HEK293 (cell line): Measurements from ENCODE around the gene DST.

Source experiments
- CTCF ChIA-PET: fragments of 350-600 bp; formaldehyde crosslinking; extraction: SDS; loops from one replicate; lab custom pipeline; 2021; ENCODE audit warnings: antibody characterized with exemption; lab: Yijun Ruan, JAX
- POLR2A ChIA-PET: fragments of 300-600 bp; formaldehyde crosslinking; extraction: SDS; loops from one replicate; lab custom pipeline; 2020; ENCODE audit warnings: antibody characterized with exemption, inconsistent platforms; lab: Yijun Ruan, JAX
- H3K27ac ChIP-seq: fragments of 200-500 bp; sonication (Bioruptor generic); 2 replicates; pipeline ENCODE4 v1.5.1; 2014; ENCODE audit warnings: low read depth, low read length, control low read depth, inconsistent platforms; ENCODE audit errors: extremely low read depth
- H3K36me3 ChIP-seq, 2 experiments: fragments of 200-500 bp in 1 of 2; sonication (Bioruptor generic) in 1 of 2; 1 replicate in 1 of 2; 2 replicates in 1 of 2; pipeline ENCODE4 v1.5.1; 2014 to 2017; ENCODE audit warnings: inconsistent platforms in 2 of 2, low read length in 2 of 2; ENCODE audit not compliant: control insufficient read depth in 2 of 2, insufficient read depth in 1 of 2
- H3K4me1 ChIP-seq: fragments of 200-500 bp; sonication (Bioruptor generic); 2 replicates; pipeline ENCODE4 v1.5.1; 2014; ENCODE audit warnings: mild to moderate bottlenecking, low read length, inconsistent platforms; ENCODE audit not compliant: control insufficient read depth, insufficient read depth
- H3K4me3 ChIP-seq: 2 replicates; pipeline ENCODE4 v1.5.1; 2011; ENCODE audit warnings: low read depth, mild to moderate bottlenecking, control low read depth, low read length, moderate library complexity
- H3K9me3 ChIP-seq: fragments of 200-500 bp; sonication (Bioruptor generic); 2 replicates; pipeline ENCODE4 v1.5.1; 2014; ENCODE audit warnings: low read depth, low read length, inconsistent platforms; ENCODE audit not compliant: control insufficient read depth, insufficient read depth
- EGR2 ChIP-seq: fragments of 450-650 bp; formaldehyde crosslinking; IDR thresholded peaks from 2 replicates; pipeline ENCODE4 v1.5.1; 2016; ENCODE audit warnings: low read depth, missing biosample characterization, missing genetic modification characterization
- GLIS2 ChIP-seq: fragments of 450-650 bp; formaldehyde crosslinking; IDR thresholded peaks from 2 replicates; pipeline ENCODE4 v1.5.1; 2016; ENCODE audit warnings: missing biosample characterization, missing genetic modification characterization
- REPIN1 ChIP-seq: fragments of 450-650 bp; formaldehyde crosslinking; IDR thresholded peaks from 2 replicates; pipeline ENCODE4 v1.5.1; 2017; ENCODE audit warnings: missing biosample characterization, missing genetic modification characterization, low read depth
- ZBTB11 ChIP-seq: fragments of 450-650 bp; formaldehyde crosslinking; conservative IDR thresholded peaks from 2 replicates; pipeline ENCODE4 v1.5.1; 2016; ENCODE audit warnings: low read depth, missing biosample characterization, missing genetic modification characterization
- ZBTB6 ChIP-seq: fragments of 450-650 bp; formaldehyde crosslinking; IDR thresholded peaks from 2 replicates; pipeline ENCODE4 v1.5.1; 2017; ENCODE audit warnings: missing biosample characterization, missing genetic modification characterization
- ZNF114 ChIP-seq: fragments of 450-650 bp; formaldehyde crosslinking; IDR thresholded peaks from 2 replicates; pipeline ENCODE4 v1.5.0; 2017; ENCODE audit warnings: missing biosample characterization, missing genetic modification characterization
- ZNF146 ChIP-seq: fragments of 450-650 bp; formaldehyde crosslinking; IDR thresholded peaks from 2 replicates; pipeline ENCODE4 v1.5.1; 2016; ENCODE audit warnings: missing biosample characterization, missing genetic modification characterization
- ZNF175 ChIP-seq: fragments of 450-650 bp; formaldehyde crosslinking; IDR thresholded peaks from 2 replicates; pipeline ENCODE4 v1.5.1; 2016; ENCODE audit warnings: missing biosample characterization, missing genetic modification characterization
- ZNF549 ChIP-seq: fragments of 450-650 bp; IDR thresholded peaks from 2 replicates; pipeline ENCODE4 v1.5.1; 2018; ENCODE audit warnings: missing biosample characterization, missing genetic modification characterization, mild to moderate bottlenecking, inconsistent platforms, moderate library complexity
- ZNF580 ChIP-seq: fragments of 450-650 bp; formaldehyde crosslinking; IDR thresholded peaks from 2 replicates; pipeline ENCODE4 v1.5.1; 2016; ENCODE audit warnings: missing biosample characterization, missing genetic modification characterization
- ZNF585B ChIP-seq: fragments of 450-650 bp; formaldehyde crosslinking; IDR thresholded peaks from 2 replicates; pipeline ENCODE4 v1.5.1; 2016; ENCODE audit warnings: missing biosample characterization, missing genetic modification characterization
- ZNF645 ChIP-seq: fragments of 450-650 bp; formaldehyde crosslinking; IDR thresholded peaks from 2 replicates; pipeline ENCODE4; 2016; ENCODE audit warnings: missing biosample characterization, missing genetic modification characterization
- TF ChIP-seq, protein P1 (sequence below): fragments of 450-650 bp; formaldehyde crosslinking; IDR thresholded peaks from 2 replicates; pipeline ENCODE4 v1.5.1; 2016; ENCODE audit warnings: missing biosample characterization, missing genetic modification characterization, low read depth
- TF ChIP-seq, protein P2 (sequence below): fragments of 450-650 bp; formaldehyde crosslinking; IDR thresholded peaks from 2 replicates; pipeline ENCODE4 v1.5.1; 2017; ENCODE audit warnings: missing biosample characterization, missing genetic modification characterization
- TF ChIP-seq, protein P3 (sequence below): fragments of 450-650 bp; formaldehyde crosslinking; IDR thresholded peaks from 2 replicates; pipeline ENCODE4 v1.5.1; 2016; ENCODE audit warnings: missing biosample characterization, missing genetic modification characterization

The DST gene

GRCh38 chr6:56480654-56481337, 161.9 kb downstream of the DST start:
- Histone ChIP-seq H3K27ac (no peak overlapping the region), H3K9me3 (no peaks in the 10 kb centered on the region), H3K4me3 (no peak overlapping the region), H3K4me1 (peaks cover 6% of the 10 kb centered on the region; the same call in 1 of the 2 replicates), H3K36me3 (peaks cover 40 to 65% of the 10 kb centered on the region in 2 experiments)
- TF ChIP-seq, protein P1, sequence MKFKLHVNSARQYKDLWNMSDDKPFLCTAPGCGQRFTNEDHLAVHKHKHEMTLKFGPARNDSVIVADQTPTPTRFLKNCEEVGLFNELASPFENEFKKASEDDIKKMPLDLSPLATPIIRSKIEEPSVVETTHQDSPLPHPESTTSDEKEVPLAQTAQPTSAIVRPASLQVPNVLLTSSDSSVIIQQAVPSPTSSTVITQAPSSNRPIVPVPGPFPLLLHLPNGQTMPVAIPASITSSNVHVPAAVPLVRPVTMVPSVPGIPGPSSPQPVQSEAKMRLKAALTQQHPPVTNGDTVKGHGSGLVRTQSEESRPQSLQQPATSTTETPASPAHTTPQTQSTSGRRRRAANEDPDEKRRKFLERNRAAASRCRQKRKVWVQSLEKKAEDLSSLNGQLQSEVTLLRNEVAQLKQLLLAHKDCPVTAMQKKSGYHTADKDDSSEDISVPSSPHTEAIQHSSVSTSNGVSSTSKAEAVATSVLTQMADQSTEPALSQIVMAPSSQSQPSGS (tag by site-specific recombination) = 0 out of 2 replicates have a peak, but pooled peaks have one; percentile 16
- TF ChIP-seq ZNF585B (tag by site-specific recombination) = no peak
- ChIA-PET POLR2A (no interaction called here), CTCF (no interaction called here)

DNA sequence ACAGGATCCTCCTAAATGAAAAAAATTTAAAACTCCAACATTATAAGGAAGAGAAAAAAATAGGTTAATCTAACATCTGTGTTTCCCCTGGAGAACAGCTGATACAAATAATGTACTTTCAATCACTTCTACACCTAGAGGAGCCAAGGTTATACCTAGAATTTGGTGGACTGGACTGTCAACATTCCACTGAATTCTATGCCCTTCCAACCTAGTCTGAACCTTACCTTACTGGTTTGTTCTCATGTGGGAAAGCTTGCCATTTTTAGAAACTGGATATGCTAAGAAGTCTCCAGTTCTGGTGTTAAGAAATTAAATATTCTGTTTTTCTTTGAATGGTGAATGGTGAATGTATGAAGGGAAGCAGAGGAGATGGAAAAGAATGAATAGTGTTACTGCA, 162.4 kb downstream of the DST start:
- Histone ChIP-seq H3K27ac (no peak overlapping the region), H3K36me3 (peaks cover 46 to 68% of the 10 kb centered on the region in 2 experiments), H3K4me3 (no peak overlapping the region), H3K9me3 (no peaks in the 10 kb centered on the region), H3K4me1 (peaks cover 7% of the 10 kb centered on the region; the same call in 1 of the 2 replicates)
- TF ChIP-seq REPIN1 (tag by site-specific recombination) (no peak), ZBTB11 (tag by site-specific recombination) (no peak)
- ChIA-PET CTCF (no interaction called here), POLR2A (no interaction called here)

- no peaks in the 10 kb centered on the region for H3K9me3 ChIP-seq
- ChIA-PET POLR2A (no interaction called here), CTCF (interaction anchor here (0.6 kb wide), 1 partner anchor 163 kb away, joined by 3 read pairs; no protein-coding TSS in a partner anchor)
- H3K4me1 ChIP-seq = peaks cover 7% of the 10 kb centered on the region; the same call in 1 of the 2 replicates
- H3K27ac ChIP-seq = no peak overlapping the region
- no peak overlapping the region for H3K4me3 ChIP-seq
- peaks cover 53 to 70% of the 10 kb centered on the region in 2 experiments for H3K36me3 ChIP-seq
- TF ChIP-seq ZNF175 (tag by site-specific recombination) = no peak
- TF ChIP-seq ZNF114 (tag by site-specific recombination) = no peak
- TF ChIP-seq ZBTB6 (tag by site-specific recombination) = no peak
- TF ChIP-seq ZNF580 = peak; percentile 79; the same call in 1 of the 2 replicates
- no peak for TF ChIP-seq ZNF549 (tag by site-specific recombination)
- TF ChIP-seq GLIS2 (tag by site-specific recombination) = no peak
- no peak for TF ChIP-seq EGR2 (tag by site-specific recombination)
- TF ChIP-seq, protein P2, sequence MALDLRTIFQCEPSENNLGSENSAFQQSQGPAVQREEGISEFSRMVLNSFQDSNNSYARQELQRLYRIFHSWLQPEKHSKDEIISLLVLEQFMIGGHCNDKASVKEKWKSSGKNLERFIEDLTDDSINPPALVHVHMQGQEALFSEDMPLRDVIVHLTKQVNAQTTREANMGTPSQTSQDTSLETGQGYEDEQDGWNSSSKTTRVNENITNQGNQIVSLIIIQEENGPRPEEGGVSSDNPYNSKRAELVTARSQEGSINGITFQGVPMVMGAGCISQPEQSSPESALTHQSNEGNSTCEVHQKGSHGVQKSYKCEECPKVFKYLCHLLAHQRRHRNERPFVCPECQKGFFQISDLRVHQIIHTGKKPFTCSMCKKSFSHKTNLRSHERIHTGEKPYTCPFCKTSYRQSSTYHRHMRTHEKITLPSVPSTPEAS (tag by site-specific recombination) = no peak
- TF ChIP-seq, protein P3, sequence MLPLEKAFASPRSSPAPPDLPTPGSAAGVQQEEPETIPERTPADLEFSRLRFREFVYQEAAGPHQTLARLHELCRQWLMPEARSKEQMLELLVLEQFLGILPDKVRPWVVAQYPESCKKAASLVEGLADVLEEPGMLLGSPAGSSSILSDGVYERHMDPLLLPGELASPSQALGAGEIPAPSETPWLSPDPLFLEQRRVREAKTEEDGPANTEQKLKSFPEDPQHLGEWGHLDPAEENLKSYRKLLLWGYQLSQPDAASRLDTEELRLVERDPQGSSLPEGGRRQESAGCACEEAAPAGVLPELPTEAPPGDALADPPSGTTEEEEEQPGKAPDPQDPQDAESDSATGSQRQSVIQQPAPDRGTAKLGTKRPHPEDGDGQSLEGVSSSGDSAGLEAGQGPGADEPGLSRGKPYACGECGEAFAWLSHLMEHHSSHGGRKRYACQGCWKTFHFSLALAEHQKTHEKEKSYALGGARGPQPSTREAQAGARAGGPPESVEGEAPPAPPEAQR (tag by site-specific recombination) = no peak
- TF ChIP-seq ZNF146 (tag by site-specific recombination) = peak; percentile 98
- TF ChIP-seq ZNF645 (tag by site-specific recombination) = no peak
- TF ChIP-seq, all 188 proteins: peak for 2
These were observed 163.3 kb downstream of the DST start for GRCh38 chr6:56479381-56479780.
